GM12878 (cell line): Measurements from ENCODE around the gene TBC1D8B. TPM values are rescaled to one million over a fixed set of nuclear protein-coding genes. Genes with fewer than 3 reads are reported as not detected.

ENCODE experiments used
- ATAC-seq: fragments of 200-7000 bp; cut with Tn5 transposase; 3 replicates; pipeline ENCODE4 v1.9.1; 2020; ENCODE audit warnings: mild to moderate bottlenecking, moderate library complexity
- BruUV-seq: library from RNA; stranded (reverse); fragments of 400-500 nt; replicated peaks from 2 replicates; lab custom pipeline; 2021; lab: Mats Ljungman, UMichigan
- CTCF ChIA-PET: fragments of 300-600 bp; sonication (Branson Sonifier 250); formaldehyde crosslinking; extraction: SDS; loops from one replicate; lab custom pipeline; 2021; ENCODE audit warnings: inconsistent platforms; lab: Yijun Ruan, JAX
- POLR2A ChIA-PET: fragments of 350-600 bp; formaldehyde crosslinking; extraction: SDS; loops from one replicate; lab custom pipeline; 2021; ENCODE audit warnings: inconsistent platforms; lab: Charles Lee
- RAD21 ChIA-PET: fragments of 300-600 bp; sonication (Branson Sonifier 250); formaldehyde crosslinking; loops from one replicate; lab custom pipeline; 2023; ENCODE audit warnings: antibody characterized with exemption; ENCODE audit not compliant: unreplicated experiment; lab: Charles Lee
- SMC1A ChIA-PET: fragments of 300-600 bp; sonication (Branson Sonifier 250); formaldehyde crosslinking; loops from one replicate; lab custom pipeline; 2023; ENCODE audit not compliant: unreplicated experiment, uncharacterized antibody; lab: Charles Lee
- DNase-seq: peaks from one replicate; pipeline ENCODE4 v3.0.0-alpha.2; 2011; ENCODE audit warnings: low read depth, low spot score
- FAIRE-seq: peaks from 3 replicates; lab custom pipeline; 2011; peaks lifted over from hg19 to GRCh38; lab: Jason Lieb, UNC
- H2AFZ ChIP-seq: 2 replicates; pipeline ENCODE4 v1.6.0; 2011; ENCODE audit warnings: low read depth, low read length, control low read depth; ENCODE audit not compliant: control insufficient read depth
- H3K27ac ChIP-seq: 2 replicates; pipeline ENCODE4 v1.5.1; 2011; ENCODE audit warnings: control low read depth; ENCODE audit not compliant: control insufficient read depth, insufficient read depth
- H3K27me3 ChIP-seq, 2 experiments: replicated peaks in 1 of 2; 2 replicates each; pipeline versions ENCODE4 v1.6.0 to v1.6.1; 2011; ENCODE audit warnings: low read length in 1 of 2; ENCODE audit not compliant: control insufficient read depth in 2 of 2, insufficient read depth in 2 of 2
- H3K36me3 ChIP-seq, 2 experiments: 2 replicates each; pipeline ENCODE4 v1.5.1; 2011; ENCODE audit warnings: low read length in 1 of 2; ENCODE audit not compliant: control insufficient read depth in 2 of 2, insufficient read depth in 2 of 2
- H3K4me1 ChIP-seq: 2 replicates; pipeline ENCODE4 v1.6.1; 2011; ENCODE audit warnings: mild to moderate bottlenecking, low read length, moderate library complexity, mixed read lengths; ENCODE audit not compliant: control insufficient read depth, insufficient read depth
- H3K4me2 ChIP-seq: 2 replicates; pipeline ENCODE4 v1.6.0; 2011; ENCODE audit warnings: control low read depth; ENCODE audit not compliant: control insufficient read depth, insufficient read depth
- H3K4me3 ChIP-seq: fragments of 200-600 bp; sonication (generic); 2 replicates; pipeline ENCODE4 v1.5.1; 2016
- H3K79me2 ChIP-seq: 2 replicates; pipeline ENCODE4 v1.6.0; 2011; ENCODE audit warnings: low read length; ENCODE audit not compliant: control insufficient read depth, insufficient read depth
- H3K9ac ChIP-seq: 2 replicates; pipeline ENCODE4 v1.8.0; 2011; ENCODE audit warnings: low read length, control low read depth, mixed read lengths; ENCODE audit not compliant: control insufficient read depth, insufficient read depth
- H3K9me3 ChIP-seq: replicated peaks from 3 replicates; pipeline ENCODE4 v1.5.1; 2011; ENCODE audit warnings: mild to moderate bottlenecking, low read length; ENCODE audit not compliant: control insufficient read depth, insufficient read depth
- H4K20me1 ChIP-seq: 2 replicates; pipeline ENCODE4 v1.6.0; 2011; ENCODE audit not compliant: control insufficient read depth, insufficient read depth
- BCLAF1 ChIP-seq: fragments of 450-650 bp; IDR thresholded peaks from 2 replicates; pipeline ENCODE4 v1.6.1; 2017; ENCODE audit warnings: antibody characterized with exemption, mild to moderate bottlenecking, moderate library complexity
- CHD1 ChIP-seq: IDR thresholded peaks from 2 replicates; pipeline ENCODE4 v1.6.1; 2012; ENCODE audit warnings: low read depth, low read length, improper control_type of control experiment
- JUND ChIP-seq: IDR thresholded peaks from 2 replicates; pipeline ENCODE4 v1.6.1; 2012; ENCODE audit warnings: low read depth, mild to moderate bottlenecking, low read length, improper control_type of control experiment, moderate library complexity
- MEF2A ChIP-seq: IDR thresholded peaks from 2 replicates; pipeline ENCODE4 v1.6.1; 2011; ENCODE audit warnings: low read depth, mild to moderate bottlenecking, low read length, moderate library complexity; ENCODE audit not compliant: insufficient read depth
- MEF2B ChIP-seq: fragments of 450-650 bp; IDR thresholded peaks from 2 replicates; pipeline ENCODE4 v1.6.1; 2018; ENCODE audit warnings: mild to moderate bottlenecking, moderate library complexity; ENCODE audit not compliant: partially characterized antibody, poor library complexity, severe bottlenecking
- MYC ChIP-seq: IDR thresholded peaks from 2 replicates; pipeline ENCODE4 v1.6.1; 2011; ENCODE audit warnings: mild to moderate bottlenecking, low read length, moderate library complexity, inconsistent platforms; ENCODE audit not compliant: insufficient read depth, insufficient replicate concordance, insufficient read length, severe bottlenecking
- NFXL1 ChIP-seq: fragments of 450-650 bp; IDR thresholded peaks from 2 replicates; pipeline ENCODE4 v1.6.1; 2017; ENCODE audit warnings: antibody characterized with exemption, mild to moderate bottlenecking, borderline replicate concordance
- PAX5 ChIP-seq: IDR thresholded peaks from 2 replicates; pipeline ENCODE4 v1.6.1; 2011; ENCODE audit warnings: low read depth, low read length, borderline replicate concordance
- SKIL ChIP-seq: fragments of 450-650 bp; IDR thresholded peaks from 2 replicates; pipeline ENCODE4 v1.6.1; 2017; ENCODE audit warnings: mild to moderate bottlenecking, low read depth, inconsistent platforms; ENCODE audit not compliant: poor library complexity, severe bottlenecking
- SP1 ChIP-seq: IDR thresholded peaks from one replicate; pipeline ENCODE4 v1.6.1; 2011; ENCODE audit warnings: low read depth, low read length
- SPI1 ChIP-seq: IDR thresholded peaks from 2 replicates; pipeline ENCODE4 v1.6.1; 2011; ENCODE audit warnings: low read depth, mild to moderate bottlenecking, low read length, moderate library complexity, borderline replicate concordance; ENCODE audit not compliant: insufficient read depth
- SREBF1 ChIP-seq: IDR thresholded peaks from 2 replicates; pipeline ENCODE4 v1.6.1; 2012; ENCODE audit warnings: mild to moderate bottlenecking, low read length
- ZBED1 ChIP-seq: IDR thresholded peaks from 2 replicates; pipeline ENCODE4 v1.6.1; 2016; ENCODE audit warnings: borderline replicate concordance
- ZNF274 ChIP-seq: IDR thresholded peaks from one replicate; pipeline ENCODE4 v1.8.0; 2011; ENCODE audit not compliant: insufficient read length, insufficient read depth
- ZZZ3 ChIP-seq: IDR thresholded peaks from 2 replicates; pipeline ENCODE4 v1.6.1; 2011; ENCODE audit warnings: low read depth; ENCODE audit not compliant: control insufficient read depth, insufficient read length
- WGBS: methylation state at CpG from one replicate; pipeline ENCODE4 v1.1.6; 2016; ENCODE audit warnings: low lambda C conversion rate; ENCODE audit not compliant: insufficient replicate concordance, insufficient coverage; ENCODE audit errors: missing lambda C conversion rate; 5-methylcytosine and 5-hydroxymethylcytosine counted together
- in situ Hi-C: fragments of 300-500 bp; cut with MboI; formaldehyde crosslinking; loops from 9 replicates; pipeline ENCODE4 v1.14.3; 2018; ENCODE audit warnings: mixed read lengths
- intact Hi-C: fragments of 100-400 bp; cut with micrococcal nuclease; formaldehyde crosslinking; loops from one replicate; pipeline ENCODE4 v1.14.2; 2022; ENCODE audit not compliant: unreplicated experiment
- polyA plus RNA-seq, 11 experiments: library from polyadenylated mRNA; depleted of rRNA in 4 of 11; unstranded in 6 of 11; stranded (reverse) in 5 of 11; fragments of >200 nt; fragmentation: Nextera tagmentation in 4 of 11; fragmentation: Illumina TruSeq in 1 of 11; extraction: Ambion mirVana in 4 of 11; extraction: Trizol in 1 of 11; gene quantifications; 1 replicate in 1 of 11; 2 replicates in 10 of 11; pipeline versions ENCODE4 v1.2.1 to v1.2.3, GENCODE V29; 2011 to 2016; ENCODE audit warnings: inconsistent platforms in 2 of 11, missing spikeins in 2 of 11, low read depth in 1 of 11
- total RNA-seq, 4 experiments: library from RNA; depleted of rRNA in 3 of 4; stranded (reverse); fragments of >200 nt in 3 of 4; fragmentation: Illumina TruSeq in 1 of 4; extraction: Trizol in 1 of 4; gene quantifications; 2 replicates each; pipeline versions ENCODE4 v1.2.1 to v1.2.3, GENCODE V29; 2013 to 2021
- TF ChIP-seq, protein P1 (sequence below): fragments of 450-650 bp; formaldehyde crosslinking; IDR thresholded peaks from 2 replicates; pipeline ENCODE4 v1.4.0; 2022; ENCODE audit warnings: mild to moderate bottlenecking, moderate library complexity

The TBC1D8B gene
- total and polyA plus RNA-seq, 10 of the 15 experiments (the other 5 are each of a cell fraction or from before 2014, with no cell fraction given), result 0.95 to 2.6 (median 1.6) TPM

GRCh38 chrX:106919932-106920452, 117.5 kb downstream of the TBC1D8B start, which contains the start of gene CLDN2:
Gene CLDN2 (plus strand): TSS chrX:106920402. CDS start chrX:106928229, 7,827 bp downstream.
- FAIRE-seq (no peak), DNase-seq (no peak), ATAC-seq (no peak)
- no peak within 1 kb of the TSS for H3K9ac ChIP-seq
- CTCF ChIA-PET, result no interaction called here
- TF ChIP-seq MEF2B, result no peak
- no peak for TF ChIP-seq PAX5
- TF ChIP-seq SREBF1, result no peak
- TF ChIP-seq, protein P1, sequence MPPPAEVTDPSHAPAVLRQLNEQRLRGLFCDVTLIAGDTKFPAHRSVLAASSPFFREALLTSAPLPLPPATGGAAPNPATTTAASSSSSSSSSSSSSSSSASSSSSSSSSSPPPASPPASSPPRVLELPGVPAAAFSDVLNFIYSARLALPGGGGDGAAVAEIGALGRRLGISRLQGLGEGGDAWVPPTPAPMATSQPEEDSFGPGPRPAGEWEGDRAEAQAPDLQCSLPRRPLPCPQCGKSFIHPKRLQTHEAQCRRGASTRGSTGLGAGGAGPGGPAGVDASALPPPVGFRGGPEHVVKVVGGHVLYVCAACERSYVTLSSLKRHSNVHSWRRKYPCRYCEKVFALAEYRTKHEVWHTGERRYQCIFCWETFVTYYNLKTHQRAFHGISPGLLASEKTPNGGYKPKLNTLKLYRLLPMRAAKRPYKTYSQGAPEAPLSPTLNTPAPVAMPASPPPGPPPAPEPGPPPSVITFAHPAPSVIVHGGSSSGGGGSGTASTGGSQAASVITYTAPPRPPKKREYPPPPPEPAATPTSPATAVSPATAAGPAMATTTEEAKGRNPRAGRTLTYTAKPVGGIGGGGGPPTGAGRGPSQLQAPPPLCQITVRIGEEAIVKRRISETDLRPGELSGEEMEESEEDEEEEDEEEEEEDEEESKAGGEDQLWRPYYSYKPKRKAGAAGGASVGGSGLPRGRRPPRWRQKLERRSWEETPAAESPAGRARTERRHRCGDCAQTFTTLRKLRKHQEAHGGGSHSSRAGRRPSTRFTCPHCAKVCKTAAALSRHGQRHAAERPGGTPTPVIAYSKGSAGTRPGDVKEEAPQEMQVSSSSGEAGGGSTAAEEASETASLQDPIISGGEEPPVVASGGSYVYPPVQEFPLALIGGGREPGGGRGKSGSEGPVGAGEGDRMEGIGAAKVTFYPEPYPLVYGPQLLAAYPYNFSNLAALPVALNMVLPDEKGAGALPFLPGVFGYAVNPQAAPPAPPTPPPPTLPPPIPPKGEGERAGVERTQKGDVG (CRISPR knock-in tag), result no peak
- no peak for TF ChIP-seq ZNF274
- no peak for TF ChIP-seq MYC
- no peak for TF ChIP-seq NFXL1
- no peak for TF ChIP-seq JUND
- no peak for TF ChIP-seq SP1
- no peak for TF ChIP-seq SPI1
- no peak for TF ChIP-seq ZBED1
- no peak for TF ChIP-seq CHD1
- no peak for TF ChIP-seq MEF2A
- TF ChIP-seq BCLAF1, result no peak
- no peak for TF ChIP-seq ZZZ3
- TF ChIP-seq SKIL, result no peak
- SMC1A ChIA-PET, result no interaction called here
- no peak within 1 kb of the TSS for H3K27ac ChIP-seq
- H3K4me1 ChIP-seq, result no peaks in the 10 kb centered on the region
- intact Hi-C loops (no loop called here), in situ Hi-C loops (no loop called here)
- no peak within 1 kb of the TSS for H3K4me2 ChIP-seq
- no peaks in the 10 kb centered on the region for H3K36me3 ChIP-seq
- WGBS, result 0% methylated on average over 2 of the region's 2 CpGs
- no peaks in the 10 kb centered on the region for H3K79me2 ChIP-seq
- H3K27me3 ChIP-seq, result 0 out of 4 replicates have a peak, but pooled peaks cover 0 to 3% of the 10 kb centered on the region in 2 experiments
- no peak within 1 kb of the TSS for H2AFZ ChIP-seq
- RAD21 ChIA-PET, result no interaction called here
- no peaks in the 10 kb centered on the region for H4K20me1 ChIP-seq
- BruUV-seq, result no TSS peak
- no peaks in the 10 kb centered on the region for H3K9me3 ChIP-seq
- POLR2A ChIA-PET, result no interaction called here
- no peak within 1 kb of the TSS for H3K4me3 ChIP-seq
